Measurements from ENCODE around the gene GADD45GIP1.

The GADD45GIP1 gene

DNA sequence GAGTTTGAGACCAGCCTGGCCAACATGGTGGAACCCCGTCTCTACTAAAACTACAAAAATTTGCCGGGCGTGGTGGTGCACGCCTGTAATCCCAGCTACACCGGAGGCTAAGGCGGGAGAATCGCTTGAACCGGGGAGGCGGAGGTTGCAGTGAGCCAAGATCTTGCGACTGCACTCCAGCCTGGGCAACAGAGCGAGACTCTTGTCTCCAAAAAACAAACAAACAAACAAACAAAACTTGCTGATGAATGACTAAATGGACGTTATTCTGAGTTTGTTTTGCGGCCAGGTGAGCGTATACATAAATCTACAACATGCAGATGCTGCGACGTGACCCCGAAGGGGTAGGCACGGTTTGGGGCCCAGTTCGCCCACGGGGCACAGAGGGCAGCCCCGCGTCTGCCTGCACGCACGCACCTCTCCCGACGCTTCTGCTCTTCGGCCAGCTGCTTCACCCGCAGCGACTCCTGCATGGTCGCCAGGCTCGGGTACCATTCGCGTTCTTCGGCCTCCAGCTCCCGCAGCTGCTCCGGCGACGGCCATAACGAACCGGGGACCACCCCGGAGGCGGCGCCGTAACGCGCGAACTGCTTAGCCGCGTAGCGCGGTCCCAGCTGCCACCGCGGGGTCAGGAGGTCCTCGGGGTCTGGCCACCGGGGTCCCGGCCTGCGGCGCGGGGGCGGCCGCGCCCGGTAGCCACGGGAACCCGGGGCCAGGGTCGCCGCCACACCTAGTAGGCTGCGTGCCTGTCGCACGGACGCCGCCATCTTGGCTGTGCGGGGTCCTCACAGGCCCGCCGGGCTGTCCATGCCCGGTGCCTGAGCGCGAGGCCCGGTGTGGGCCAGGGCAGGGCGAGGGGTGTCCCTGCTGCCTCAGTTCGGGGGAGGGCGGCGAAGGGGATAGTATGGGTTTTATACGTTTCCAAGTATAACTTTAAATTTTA is at the start of gene GADD45GIP1:
Gene GADD45GIP1, minus strand, starts transcription at position 778 of the 943 bp plus-strand sequence. Its CDS starts 11 bp downstream, at position 767.
- DNase-seq = peak; percentile 80

DNA sequence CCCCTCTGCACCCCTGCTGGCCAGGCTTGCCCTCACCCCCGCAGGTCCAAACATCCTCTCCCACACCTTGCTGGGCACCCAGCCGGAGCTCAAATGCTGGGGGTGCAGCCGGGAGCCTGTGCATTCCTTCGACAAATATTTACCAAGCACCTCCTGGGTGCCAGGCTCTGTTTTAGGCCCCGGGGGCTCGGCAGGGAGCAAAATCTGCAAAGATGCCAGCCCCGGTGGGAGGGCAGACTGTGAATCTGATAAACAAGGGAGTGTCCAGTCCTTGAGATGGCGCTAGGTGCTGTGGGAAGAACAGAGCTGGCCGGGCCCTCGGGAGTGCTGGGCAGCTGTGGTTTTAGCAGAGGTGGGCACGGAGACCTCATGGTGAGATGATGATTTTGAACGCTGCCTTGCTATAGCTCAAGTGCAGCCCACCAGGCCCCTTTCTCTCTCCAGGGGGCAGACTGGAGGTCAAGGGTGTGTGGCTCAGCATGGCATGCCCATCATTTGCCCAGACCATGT is 48.9 kb upstream of the GADD45GIP1 start:
- DNase-seq = no peak

DNA sequence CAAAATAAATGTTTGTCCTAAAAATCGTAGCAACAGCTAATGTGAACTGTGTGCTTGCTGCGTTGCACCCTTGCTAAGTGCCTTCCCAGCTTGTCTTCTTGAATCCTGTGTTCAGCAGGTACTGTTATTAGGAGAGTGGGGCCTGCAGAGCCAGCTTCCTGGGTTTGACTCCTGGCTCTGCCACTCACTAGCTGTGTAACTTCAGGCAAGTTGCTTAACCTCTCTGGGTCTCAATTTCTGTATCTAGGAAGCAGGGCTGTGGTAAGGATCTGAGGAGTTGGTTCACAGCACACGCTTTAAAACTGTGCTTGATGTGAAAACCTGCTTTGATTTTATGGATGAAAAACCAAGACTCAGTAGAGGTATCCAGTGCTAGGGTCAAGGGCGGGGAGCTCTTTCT is 48.2 kb upstream of the GADD45GIP1 start:
- DNase-seq = no peak

DNA sequence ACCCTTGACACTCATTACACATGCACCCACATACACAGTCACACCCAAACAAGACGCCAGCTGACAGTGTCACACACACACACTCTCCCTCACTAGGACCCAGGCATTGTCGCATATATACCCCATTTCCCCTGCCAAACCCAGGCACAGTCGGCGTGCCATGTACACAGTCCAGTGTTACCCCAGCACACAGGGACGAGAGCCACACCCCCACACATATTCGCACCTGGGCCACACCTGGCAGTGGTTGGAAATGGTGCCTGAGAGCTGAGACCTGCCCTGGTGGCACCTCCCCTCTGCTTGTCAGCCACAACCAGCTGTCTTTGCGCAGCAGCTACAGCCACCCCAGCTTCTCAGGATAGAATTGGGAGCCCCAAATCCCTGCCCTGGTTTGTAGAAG is 47.2 kb upstream of the GADD45GIP1 start:
- no peak for DNase-seq

DNA sequence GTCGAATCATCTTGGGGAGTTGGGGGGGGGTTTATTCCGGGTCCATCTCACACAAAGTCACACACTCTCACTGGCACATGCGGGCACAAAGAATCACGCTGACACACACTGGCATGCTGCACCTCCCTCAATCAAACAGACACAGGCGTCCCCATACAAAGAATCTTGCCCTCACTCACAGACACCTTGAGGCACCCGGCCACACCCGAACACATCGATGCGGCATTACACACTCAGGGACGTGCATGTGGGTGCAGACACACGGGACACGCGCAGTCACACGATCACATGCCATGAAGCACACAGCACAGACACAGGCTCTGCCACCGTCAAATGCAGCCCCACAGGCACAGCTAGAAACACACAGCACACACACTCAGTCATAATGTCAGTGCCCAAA is 46.1 kb upstream of the GADD45GIP1 start:
- DNase-seq = no peak

DNA sequence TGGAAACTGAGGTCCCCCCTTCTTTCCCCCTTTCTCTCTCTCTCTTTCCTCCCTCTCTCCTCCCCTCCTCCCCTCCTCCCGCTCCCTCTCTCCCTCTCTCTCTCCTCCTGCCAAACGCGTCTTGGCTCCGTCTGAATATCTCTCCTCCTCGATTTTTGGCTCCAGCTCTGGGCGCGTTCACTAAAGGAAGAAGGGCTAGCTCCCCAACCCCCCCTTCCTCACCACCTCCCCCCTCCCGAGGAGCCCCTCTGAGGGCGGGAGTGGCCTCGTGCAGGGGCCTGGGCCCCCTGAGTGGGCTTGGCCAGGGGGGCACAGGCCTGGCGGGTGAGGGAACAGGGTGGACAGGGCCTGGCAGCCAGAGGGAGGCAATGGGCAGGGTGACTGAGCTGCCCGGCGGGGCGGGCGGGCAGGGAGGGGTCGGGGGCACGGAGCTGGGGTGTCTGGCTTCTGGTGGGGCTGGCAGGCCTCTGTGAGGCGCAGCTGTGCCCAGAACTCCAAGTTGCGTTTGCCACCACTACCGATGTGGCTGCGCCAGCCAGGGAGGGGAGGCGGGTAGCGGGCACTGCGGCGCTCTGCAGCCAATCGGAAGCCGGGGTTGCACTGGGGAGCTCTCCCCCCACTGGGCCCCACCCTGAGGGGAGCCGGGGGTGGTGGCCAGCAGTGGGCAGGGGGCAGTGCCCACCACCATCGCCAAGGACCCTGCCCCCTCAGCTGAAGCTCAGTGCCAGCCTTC is 45.3 kb upstream of the GADD45GIP1 start:
- no peak for DNase-seq

DNA sequence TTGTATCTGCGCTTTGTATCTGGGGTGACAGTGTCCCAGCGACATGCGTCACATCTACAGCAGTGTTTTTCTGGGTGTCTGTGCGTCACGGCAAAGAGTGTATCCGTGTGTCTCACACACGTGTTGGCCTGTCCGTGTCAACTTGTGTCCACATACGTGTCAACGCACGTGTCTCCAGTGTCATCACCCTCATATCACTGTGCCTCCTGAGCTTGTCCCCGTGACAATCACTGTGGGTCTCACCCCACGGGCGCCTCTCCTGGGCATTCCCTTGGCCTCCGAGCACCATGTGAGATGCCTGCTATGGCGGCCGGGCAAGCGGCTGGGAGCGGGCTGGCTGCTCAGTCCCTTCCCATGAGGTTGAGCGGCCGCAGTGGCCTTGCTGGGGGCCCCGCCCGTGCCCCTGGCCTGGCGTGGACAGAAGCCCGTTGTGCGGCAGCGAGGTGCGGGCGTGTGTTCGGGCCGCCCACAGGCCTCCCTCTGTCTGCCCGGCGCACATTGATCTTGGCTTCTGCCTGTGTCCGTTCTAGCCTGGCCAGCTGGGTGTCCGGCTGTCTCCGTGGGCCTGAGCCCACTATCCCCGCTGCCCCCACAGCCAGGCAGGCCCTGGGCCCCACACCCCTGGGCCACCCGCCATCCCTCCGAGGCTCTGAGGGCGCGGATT is 44.6 kb upstream of the GADD45GIP1 start:
- no peak for DNase-seq

DNA sequence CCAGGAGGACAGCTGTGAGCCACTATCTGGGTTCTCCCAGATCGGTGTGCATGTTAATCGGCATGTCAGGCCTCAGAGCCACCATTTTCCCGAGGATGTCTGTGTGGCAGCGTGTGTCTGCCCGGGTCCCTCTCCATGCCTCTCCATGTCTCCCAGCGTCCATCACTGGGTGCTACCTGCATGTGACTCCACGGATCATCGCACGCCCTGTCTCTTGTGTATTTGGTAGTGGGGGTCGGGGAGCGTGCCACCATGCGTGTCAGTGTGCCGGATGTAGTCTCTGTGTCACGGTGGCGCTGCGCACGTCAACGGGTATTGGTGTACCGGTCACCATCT is 44.1 kb upstream of the GADD45GIP1 start:
- no peak for DNase-seq

DNA sequence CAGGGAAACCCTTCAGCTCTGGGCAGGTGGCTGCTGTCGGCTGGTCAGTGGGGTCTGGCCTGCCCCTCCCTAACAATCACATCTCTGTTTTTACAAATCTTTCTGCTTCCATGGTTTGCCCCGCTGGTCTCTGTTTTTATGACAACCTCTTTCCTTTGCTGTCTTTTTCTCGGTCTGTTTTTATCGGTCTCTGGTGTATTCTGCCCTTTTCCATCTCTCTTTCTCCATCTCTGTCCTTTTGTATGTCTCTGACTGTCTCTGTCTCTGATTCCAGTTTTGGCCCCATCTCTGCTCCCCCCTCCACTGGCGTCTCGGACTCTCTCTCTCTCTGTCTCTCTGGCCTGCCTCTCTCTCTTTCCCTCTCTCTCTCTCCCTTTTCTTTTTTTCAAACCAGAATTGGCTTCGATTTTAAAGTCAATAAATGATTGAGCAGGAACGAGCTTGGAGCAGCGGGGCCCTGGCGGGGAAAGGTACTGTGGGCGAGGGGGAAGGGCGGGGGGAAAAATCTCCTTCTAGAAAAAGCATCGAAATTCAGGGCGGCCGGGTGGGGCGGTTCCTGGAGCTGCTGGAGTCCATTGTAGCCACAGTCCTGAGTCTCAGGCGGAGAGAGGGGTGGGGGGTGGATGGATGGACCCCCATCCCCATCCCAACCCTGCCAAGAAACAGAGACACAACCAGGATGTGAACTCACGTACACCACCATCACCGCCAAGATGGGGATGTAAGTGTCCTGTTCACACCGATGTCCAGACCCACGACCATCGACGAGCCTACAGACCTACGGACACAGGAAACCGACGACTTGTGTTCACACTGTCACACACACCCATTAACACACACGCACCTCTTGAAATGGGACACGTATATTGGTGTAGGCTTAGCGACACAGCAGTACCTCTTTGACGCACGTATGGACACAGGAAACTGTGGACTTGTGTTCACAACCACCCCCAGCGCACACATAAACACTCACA is 41.2 kb upstream of the GADD45GIP1 start:
- no peak for DNase-seq

DNA sequence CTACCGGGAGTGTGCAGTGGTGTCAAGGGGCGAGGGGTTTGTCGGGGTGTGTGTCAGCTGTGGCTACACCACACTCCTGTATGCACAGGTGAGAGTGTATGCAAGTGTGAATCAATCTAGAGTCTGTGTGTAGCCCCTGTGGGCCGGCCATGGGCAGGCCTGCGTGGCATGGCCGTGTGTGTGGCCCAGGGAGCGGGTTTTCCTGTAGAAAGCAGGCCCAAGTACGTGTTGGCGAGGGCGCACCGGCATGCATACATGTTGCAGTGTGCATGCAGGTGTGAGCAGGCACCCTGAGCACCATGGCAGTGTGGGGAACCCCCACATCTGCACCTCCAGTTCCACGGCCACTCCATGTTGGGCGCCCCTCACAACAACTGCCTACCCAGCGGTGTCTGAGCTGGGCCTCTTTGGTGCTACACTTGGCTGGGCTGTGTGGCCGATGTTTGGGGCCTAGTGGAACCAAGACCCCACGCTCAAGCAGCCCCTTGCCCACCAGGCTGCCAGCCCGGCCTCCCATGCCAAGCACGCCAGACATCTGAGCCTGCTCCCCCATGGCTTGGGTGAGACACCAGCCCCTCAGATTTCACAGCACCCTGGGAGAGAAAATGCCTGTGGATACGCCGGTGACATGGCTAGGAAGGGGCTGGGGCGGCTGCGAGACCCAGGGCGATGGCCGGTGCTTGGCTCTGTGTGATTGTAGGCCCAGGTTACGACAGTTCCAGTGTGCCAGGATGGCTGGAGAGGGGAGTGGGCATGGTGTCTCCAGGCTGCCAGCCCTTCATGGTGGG is 40.4 kb upstream of the GADD45GIP1 start:
- no peak for DNase-seq

DNA sequence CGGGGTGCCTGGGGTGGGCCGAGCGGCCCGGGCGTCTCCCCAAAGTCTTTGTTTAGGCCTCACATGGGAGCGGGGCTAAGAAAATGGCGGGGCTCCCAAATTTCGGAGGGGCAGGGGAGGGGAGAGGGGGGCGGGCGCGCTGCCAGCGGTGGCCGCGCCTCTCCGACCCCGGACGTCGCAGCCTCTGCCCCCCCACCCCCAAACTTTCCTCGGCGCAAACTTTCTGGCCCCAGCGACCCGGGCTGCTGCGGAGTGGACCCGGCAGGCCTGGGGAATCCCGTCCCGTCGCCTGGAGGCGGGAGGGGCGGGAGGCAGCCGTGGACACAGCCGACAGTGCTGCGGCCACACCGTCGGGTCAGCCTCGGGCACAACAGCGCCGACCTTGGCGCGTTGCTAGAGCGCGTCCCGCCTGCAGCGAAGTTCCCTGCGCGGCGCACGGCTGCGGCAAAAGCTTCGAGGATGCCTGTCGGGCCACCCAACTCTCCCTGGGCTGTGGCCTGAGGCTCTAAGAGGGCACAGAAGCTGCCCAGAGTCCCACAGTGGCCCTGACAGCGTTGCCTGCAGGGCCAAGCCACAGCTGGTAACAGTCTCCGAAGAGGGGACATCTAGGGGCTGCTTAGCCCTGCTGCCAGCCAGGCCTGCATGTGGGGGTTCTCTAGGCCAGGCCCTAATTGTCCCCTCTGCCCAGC is 39.5 kb upstream of the GADD45GIP1 start:
- no peak for DNase-seq

DNA sequence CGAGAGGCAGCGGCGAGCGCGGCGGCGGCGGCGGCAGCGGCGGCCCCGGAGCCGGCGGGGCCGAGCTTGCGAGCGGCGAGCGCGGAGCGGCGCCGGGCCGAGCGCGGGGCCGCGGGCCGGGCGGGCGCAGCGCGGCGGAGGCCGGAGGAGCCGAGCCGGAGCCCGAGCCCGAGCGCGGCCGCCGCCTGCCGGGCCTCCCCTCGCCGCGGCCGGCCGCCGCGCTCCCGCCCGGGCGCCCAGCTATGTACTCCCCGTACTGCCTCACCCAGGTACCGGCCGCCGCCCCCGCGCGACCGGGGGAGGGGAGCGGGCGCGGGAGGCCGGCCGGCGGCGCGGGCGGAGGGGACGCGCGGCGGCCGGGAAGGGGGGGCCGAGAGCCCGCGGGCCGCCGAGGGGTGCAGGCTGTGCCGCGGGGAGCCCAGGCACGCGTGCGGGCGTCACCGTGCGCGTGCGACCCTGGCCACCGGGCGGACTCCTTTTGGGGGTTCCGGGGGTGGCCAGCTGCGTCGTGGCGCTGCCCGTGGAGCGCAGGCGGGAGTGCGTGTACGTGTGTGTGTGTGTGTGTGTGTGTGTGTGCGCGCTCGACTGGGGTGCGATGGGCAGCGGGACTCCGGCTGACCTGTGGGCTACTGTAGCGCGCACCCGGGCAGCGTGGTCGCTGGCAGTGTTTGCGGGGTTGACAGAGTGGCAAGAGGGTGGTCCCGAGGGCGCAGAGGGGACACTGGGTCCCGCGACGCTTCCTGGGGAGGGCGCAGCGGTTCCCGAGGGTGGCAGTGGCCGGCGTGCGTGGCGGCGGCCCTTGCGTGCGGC is 38.8 kb upstream of the GADD45GIP1 start:
- DNase-seq = no peak

DNA sequence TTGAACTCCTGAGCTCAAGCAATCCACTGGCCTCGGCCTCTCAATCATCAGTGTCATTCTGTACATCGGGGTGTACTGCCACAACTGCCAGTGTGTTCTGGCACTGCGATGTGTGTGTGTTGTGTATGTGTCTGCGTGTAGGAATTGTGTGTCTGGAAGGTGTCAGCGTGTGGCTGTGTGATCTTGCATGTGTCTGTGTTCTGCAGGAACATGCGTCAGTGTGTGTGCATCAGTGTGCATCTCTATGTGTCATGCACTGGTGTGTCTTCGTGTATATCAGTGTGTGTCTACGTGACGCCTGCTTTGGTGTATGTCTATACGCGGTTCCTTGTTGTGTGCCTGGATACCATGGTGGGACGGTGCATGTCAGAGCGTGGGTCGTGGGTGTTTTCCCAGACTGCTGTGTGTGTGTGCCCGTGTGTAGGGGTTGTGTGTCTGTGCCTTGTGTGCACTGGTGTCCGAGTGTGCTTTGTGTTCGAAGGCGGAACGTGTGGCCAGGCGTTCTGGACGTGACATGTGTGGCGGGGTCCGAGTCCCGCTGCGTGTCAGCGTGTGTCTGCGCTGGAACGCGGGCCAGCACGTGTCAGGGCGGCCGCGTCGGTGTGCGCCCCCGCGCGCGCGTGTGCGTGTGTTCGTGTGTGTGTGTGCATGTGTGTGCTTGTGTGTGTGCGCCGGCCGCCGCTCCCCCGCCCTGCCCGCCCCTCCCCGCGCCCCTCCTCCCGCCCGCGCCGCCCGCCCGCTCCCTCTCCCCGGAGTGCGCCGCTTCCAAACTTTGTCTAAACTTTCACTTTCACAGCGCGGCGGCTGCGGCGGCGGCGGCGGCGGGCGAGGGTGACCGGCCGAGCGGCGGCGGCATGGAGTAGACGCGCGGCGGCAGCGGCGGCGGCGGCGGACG is 37.9 kb upstream of the GADD45GIP1 start, which contains the start of gene NFIX:
Gene NFIX, plus strand, starts transcription at position 775 of the 895 bp plus-strand sequence. CDS start 363 bp downstream, outside the sequence.
- DNase-seq = peak; percentile 34

DNA sequence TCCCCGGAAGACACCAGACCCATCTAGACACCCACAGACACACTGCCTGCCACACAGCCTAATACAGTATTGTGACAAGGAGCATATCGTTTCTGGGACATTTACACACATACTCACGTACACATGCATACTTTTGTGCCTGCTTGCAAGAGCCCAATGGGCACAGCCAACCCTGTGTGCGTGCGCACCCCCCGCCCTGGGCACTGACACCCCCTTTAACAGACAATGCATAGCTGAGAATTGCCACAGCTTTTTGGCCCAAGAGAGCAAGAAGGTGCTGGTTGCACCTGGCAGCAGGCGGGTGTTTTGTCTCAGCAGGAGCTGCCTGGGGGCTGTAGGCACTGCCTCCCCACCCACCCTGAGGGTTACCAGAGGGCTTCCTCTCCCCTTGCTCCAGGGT is 36.5 kb upstream of the GADD45GIP1 start:
- DNase-seq = no peak

DNA sequence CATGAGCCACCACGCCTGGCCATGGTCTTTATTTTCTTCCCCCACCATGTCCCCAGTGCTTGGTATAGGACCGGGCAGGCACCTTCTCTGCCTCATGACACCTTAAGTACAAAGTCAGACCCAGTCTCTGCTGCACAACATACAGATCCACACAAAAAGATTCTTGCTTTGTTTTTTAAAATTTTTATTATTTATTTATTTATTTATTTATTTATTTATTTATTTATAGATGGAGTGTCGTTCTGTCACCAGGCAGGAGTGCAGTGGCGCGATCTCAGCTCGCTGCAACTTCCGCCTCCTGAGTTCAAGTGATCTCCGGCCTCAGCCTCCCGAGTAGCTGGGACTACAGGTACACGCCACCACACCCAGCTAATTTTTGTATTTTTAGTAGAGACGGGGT is 35.7 kb upstream of the GADD45GIP1 start:
- no peak for DNase-seq

DNA sequence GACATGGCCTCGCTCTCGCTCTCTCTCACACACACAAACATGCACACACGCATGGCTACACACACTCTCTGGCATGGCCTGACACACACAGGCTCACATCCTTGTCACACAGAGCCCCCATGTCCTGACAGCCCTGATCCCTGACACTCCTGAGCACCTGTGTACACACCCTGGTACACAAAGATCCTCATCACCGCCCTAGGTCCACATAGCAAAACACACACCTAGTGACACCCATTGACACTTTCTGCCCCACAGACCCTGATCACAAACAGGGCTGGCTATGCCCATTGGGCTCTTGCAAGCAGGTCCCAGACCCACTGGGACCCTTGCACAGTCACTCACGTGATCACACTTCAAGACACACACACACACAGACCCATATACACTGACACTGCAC is 34.3 kb upstream of the GADD45GIP1 start:
- DNase-seq = no peak

DNA sequence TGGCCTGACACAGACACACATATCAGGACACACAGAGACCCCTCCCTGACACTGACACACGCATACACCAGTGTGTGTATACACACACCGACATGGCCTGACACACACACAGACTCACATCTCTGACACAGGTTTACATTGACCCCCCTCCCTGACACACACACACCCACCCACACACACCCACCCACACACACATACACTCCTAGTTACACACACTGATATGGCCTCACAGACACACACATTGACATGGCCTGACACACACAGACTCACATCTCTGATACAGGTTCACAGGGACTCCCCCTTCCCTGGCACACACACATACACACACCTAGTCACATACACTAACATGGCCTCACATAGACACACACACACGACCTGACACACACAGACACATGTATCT is 33.8 kb upstream of the GADD45GIP1 start:
- DNase-seq = no peak

DNA sequence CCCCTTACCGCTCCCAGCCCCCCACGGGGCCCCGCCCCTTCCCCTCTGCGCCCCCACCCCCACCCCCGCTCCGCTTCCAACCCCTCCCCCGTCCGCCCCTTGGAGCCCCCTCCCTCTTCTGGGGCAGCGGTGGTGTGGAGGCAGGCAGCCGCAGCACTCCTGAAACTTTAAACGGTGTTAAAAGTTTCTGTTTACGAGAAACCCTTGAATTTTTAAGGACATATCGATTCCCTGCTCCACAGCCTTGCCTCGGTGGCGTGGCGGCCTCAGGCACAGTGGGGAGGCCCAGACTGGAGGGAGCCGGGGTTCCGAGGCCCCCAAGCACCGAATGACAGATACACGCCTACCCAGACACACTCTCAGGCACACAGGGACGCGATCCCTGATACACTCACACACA is 33.4 kb upstream of the GADD45GIP1 start:
- DNase-seq = no peak

DNA sequence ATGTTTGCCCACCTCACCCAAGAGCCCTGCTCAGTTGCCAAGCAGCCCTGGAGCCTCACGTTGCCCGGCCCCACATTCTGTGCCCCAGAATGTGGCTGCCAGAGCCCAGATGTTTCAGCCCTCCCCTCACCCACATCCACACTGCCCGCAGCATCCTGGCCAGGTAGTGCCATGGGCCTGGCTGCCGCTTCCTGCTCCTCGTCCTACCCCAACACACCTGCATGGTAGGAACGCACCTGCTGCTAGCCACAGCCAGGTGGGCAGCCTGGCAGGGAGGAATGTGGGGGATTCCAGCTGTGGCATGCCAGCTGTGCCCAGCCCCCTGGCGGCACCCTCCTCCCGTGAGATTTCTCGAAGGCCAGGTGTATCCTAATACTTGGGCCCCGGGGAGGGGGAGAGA is 30.8 kb upstream of the GADD45GIP1 start:
- no peak for DNase-seq

All from activated effector memory CD4-positive, alpha-beta T cell treated with Interleukin-2 at 50 U/mL for 16 hours (primary cell).